ENCODE data around the gene SCN3A. TPM values are rescaled to one million over a fixed set of nuclear protein-coding genes. Genes with fewer than 3 reads are reported as not detected.

Gene SCN3A
- polyA plus RNA-seq, 1 donor from 2014 or later: 161 TPM

DNA sequence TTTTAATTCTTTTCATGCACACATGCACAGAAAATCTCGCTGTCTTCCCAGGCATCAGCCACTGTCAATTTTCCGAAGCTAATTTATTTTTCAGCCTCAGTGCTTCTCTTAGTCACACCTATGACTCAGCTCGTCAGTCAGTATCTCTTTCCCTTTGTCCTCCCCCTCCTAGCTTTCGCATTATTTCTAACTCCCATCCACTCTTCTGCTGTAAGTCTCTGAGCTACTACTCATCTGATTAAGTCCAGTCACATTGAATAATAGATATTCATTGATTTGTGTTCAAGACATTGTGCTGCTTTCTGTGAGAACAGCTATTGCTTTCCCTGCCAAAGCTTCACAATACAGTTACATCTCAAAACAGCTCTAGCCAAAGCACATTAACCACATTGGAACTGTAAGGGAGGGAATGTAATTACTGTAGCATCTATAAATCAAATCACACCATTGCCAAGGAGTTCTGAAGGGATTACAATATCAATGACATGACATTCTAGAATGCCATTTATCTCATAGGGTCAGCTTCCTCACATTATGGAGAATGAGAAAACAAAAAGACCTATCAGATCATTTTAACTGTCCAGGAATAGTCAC, 89.4 kb downstream of the SCN3A start:
- no peaks in the 10 kb centered on the region for H3K79me2 ChIP-seq (replicated peaks; ENCODE audit: insufficient read depth, low read length)
- TF ChIP-seq SMC3 (conservative IDR thresholded peaks at IDR 0.05; ENCODE audit: poor library complexity): no peak
- TF ChIP-seq MXI1 (conservative IDR thresholded peaks at IDR 0.05; ENCODE audit: poor library complexity, severe bottlenecking): no peak
- no peak for TF ChIP-seq REST (IDR thresholded peaks at IDR 0.05; ENCODE audit: borderline replicate concordance)
- TF ChIP-seq EZH2 (IDR thresholded peaks at IDR 0.05; ENCODE audit: borderline replicate concordance, insufficient read depth, low read length, poor library complexity, severe bottlenecking): no peak
- peaks cover 6% of the 10 kb centered on the region for H3K36me3 ChIP-seq (ENCODE audit: insufficient read depth, low read length)
- peak overlapping the region; percentile 36 for H3K4me2 ChIP-seq (ENCODE audit: low read length)
- peak overlapping the region; percentile 63 for H3K27ac ChIP-seq (ENCODE audit: low read length)
- no peak overlapping the region for H3K9ac ChIP-seq (ENCODE audit: low read length)
- H4K20me1 ChIP-seq (ENCODE audit: insufficient read depth): no peaks in the 10 kb centered on the region
- no peaks in the 10 kb centered on the region for H3F3A ChIP-seq (ENCODE audit: insufficient read depth, low read length, poor library complexity, severe bottlenecking)
- H3K27me3 ChIP-seq (ENCODE audit: insufficient read depth, low read depth, low read length): no peaks in the 10 kb centered on the region
- H3K4me3 ChIP-seq (ENCODE audit: low read length): peak overlapping the region; percentile 40
- no peaks in the 10 kb centered on the region for H3K9me3 ChIP-seq (ENCODE audit: low read length)
- H2AFZ ChIP-seq (ENCODE audit: low read depth, low read length): no peak overlapping the region
- no peaks in the 10 kb centered on the region for H3K9me2 ChIP-seq (ENCODE audit: insufficient read depth, low read length)

GRCh38 chr2:165113414-165113813, 90.4 kb downstream of the SCN3A start:
- Histone ChIP-seq H3K4me2 (ENCODE audit: low read length) (no peak overlapping the region), H3K27ac (ENCODE audit: low read length) (no peak overlapping the region), H3K9ac (ENCODE audit: low read length) (no peak overlapping the region), H3K36me3 (ENCODE audit: insufficient read depth, low read length) (peaks cover 6% of the 10 kb centered on the region), H3K27me3 (ENCODE audit: insufficient read depth, low read depth, low read length) (no peaks in the 10 kb centered on the region), H4K20me1 (ENCODE audit: insufficient read depth) (no peaks in the 10 kb centered on the region), H3K4me3 (ENCODE audit: low read length) (no peak overlapping the region), H2AFZ (ENCODE audit: low read depth, low read length) (no peak overlapping the region), H3K9me3 (ENCODE audit: low read length) (no peaks in the 10 kb centered on the region), H3K79me2 (replicated peaks; ENCODE audit: insufficient read depth, low read length) (no peaks in the 10 kb centered on the region), H3K9me2 (ENCODE audit: insufficient read depth, low read length) (no peaks in the 10 kb centered on the region), H3F3A (ENCODE audit: insufficient read depth, low read length, poor library complexity, severe bottlenecking) (no peaks in the 10 kb centered on the region)
- TF ChIP-seq SMC3 (conservative IDR thresholded peaks at IDR 0.05; ENCODE audit: poor library complexity) (no peak), RAD21 (conservative IDR thresholded peaks at IDR 0.05) (no peak), EZH2 (IDR thresholded peaks at IDR 0.05; ENCODE audit: borderline replicate concordance, insufficient read depth, low read length, poor library complexity, severe bottlenecking) (no peak)

DNA sequence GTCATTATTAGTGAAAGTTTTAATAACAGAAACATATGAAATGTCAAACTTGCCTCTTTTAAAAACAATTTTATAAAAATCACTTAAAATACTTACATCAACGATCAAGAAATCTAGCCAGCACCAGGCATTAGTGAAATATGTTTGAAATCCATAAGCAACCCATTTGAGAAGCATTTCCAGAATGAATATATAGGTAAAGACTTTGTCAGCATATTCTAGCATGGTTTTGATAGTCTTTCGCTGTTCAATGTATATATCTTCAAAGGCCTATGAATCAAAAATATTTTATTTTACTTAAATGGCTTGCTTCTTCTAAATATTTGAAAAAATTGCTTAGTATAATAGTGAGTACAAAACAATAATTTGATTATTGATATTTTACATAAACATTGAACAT, 91.1 kb downstream of the SCN3A start:
- no peaks in the 10 kb centered on the region for H3F3A ChIP-seq (ENCODE audit: insufficient read depth, low read length, poor library complexity, severe bottlenecking)
- no peak overlapping the region for H3K4me2 ChIP-seq (ENCODE audit: low read length)
- no peaks in the 10 kb centered on the region for H4K20me1 ChIP-seq (ENCODE audit: insufficient read depth)
- peaks cover 12% of the 10 kb centered on the region for H3K36me3 ChIP-seq (ENCODE audit: insufficient read depth, low read length)
- no peak overlapping the region for H3K9ac ChIP-seq (ENCODE audit: low read length)
- H3K27ac ChIP-seq (ENCODE audit: low read length): no peak overlapping the region
- H3K4me3 ChIP-seq (ENCODE audit: low read length): no peak overlapping the region
- H3K9me3 ChIP-seq (ENCODE audit: low read length): no peaks in the 10 kb centered on the region
- no peaks in the 10 kb centered on the region for H3K27me3 ChIP-seq (ENCODE audit: insufficient read depth, low read depth, low read length)
- TF ChIP-seq EZH2 (IDR thresholded peaks at IDR 0.05; ENCODE audit: borderline replicate concordance, insufficient read depth, low read length, poor library complexity, severe bottlenecking) (no peak), EP300 (conservative IDR thresholded peaks at IDR 0.05; ENCODE audit: poor library complexity, severe bottlenecking) (no peak), RAD21 (conservative IDR thresholded peaks at IDR 0.05) (no peak), MXI1 (conservative IDR thresholded peaks at IDR 0.05; ENCODE audit: poor library complexity, severe bottlenecking) (no peak), TAF1 (IDR thresholded peaks at IDR 0.05; ENCODE audit: low read depth) (no peak), REST (IDR thresholded peaks at IDR 0.05; ENCODE audit: borderline replicate concordance) (no peak), SMC3 (conservative IDR thresholded peaks at IDR 0.05; ENCODE audit: poor library complexity) (no peak), POLR2AphosphoS5 (IDR thresholded peaks at IDR 0.05) (no peak)
- TF ChIP-seq, protein P1, sequence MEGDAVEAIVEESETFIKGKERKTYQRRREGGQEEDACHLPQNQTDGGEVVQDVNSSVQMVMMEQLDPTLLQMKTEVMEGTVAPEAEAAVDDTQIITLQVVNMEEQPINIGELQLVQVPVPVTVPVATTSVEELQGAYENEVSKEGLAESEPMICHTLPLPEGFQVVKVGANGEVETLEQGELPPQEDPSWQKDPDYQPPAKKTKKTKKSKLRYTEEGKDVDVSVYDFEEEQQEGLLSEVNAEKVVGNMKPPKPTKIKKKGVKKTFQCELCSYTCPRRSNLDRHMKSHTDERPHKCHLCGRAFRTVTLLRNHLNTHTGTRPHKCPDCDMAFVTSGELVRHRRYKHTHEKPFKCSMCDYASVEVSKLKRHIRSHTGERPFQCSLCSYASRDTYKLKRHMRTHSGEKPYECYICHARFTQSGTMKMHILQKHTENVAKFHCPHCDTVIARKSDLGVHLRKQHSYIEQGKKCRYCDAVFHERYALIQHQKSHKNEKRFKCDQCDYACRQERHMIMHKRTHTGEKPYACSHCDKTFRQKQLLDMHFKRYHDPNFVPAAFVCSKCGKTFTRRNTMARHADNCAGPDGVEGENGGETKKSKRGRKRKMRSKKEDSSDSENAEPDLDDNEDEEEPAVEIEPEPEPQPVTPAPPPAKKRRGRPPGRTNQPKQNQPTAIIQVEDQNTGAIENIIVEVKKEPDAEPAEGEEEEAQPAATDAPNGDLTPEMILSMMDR (IDR thresholded peaks at IDR 0.05; ENCODE audit: poor library complexity, severe bottlenecking): no peak
- H2AFZ ChIP-seq (ENCODE audit: low read depth, low read length): no peak overlapping the region
- no peaks in the 10 kb centered on the region for H3K79me2 ChIP-seq (replicated peaks; ENCODE audit: insufficient read depth, low read length)
- H3K9me2 ChIP-seq (ENCODE audit: insufficient read depth, low read length): no peaks in the 10 kb centered on the region

Data from neural cell (in vitro differentiated cells).